ENCODE measurements around the gene HOXA1.

The HOXA1 gene

GRCh38 chr7:27095050-27095896, 527 bp downstream of the HOXA1 start:
- Histone ChIP-seq H2AK5ac (ENCODE audit: low read length) (no peak overlapping the region), H3K27me3 (ENCODE audit: insufficient read depth, low read length, poor library complexity) (peaks cover 66% of the 10 kb centered on the region), H4K5ac (ENCODE audit: low read length) (no peak overlapping the region), H2BK120ac (ENCODE audit: low read depth, low read length) (no peak overlapping the region), H3K27ac (ENCODE audit: low read depth, low read length) (no peak overlapping the region), H3K18ac (ENCODE audit: low read length) (no peak overlapping the region), H3K23ac (ENCODE audit: low read length) (peak overlapping the region; percentile 9), H3K4ac (ENCODE audit: low read depth, low read length) (no peak overlapping the region), H2BK15ac (replicated peaks; ENCODE audit: low read depth) (no peak overlapping the region), H3K79me2 (ENCODE audit: control insufficient read depth, insufficient read depth, low read length) (no peaks in the 10 kb centered on the region), H3K9ac (ENCODE audit: low read length) (no peak overlapping the region), H2BK5ac (ENCODE audit: low read length) (no peak overlapping the region), H3K79me1 (ENCODE audit: low read length) (no peaks in the 10 kb centered on the region), H3K56ac (ENCODE audit: low read length) (no peak overlapping the region), H3K4me1 (ENCODE audit: control insufficient read depth, low read depth, low read length) (peaks cover 9% of the 10 kb centered on the region), H3K4me3 (ENCODE audit: low read length) (no peak overlapping the region), H3K4me2 (ENCODE audit: low read length) (peak overlapping the region; percentile 71), H3K36me3 (ENCODE audit: control insufficient read depth, insufficient read depth, low read length) (no peaks in the 10 kb centered on the region), H4K8ac (ENCODE audit: low read depth, low read length) (no peak overlapping the region)
- no peak for DNase-seq
- WGBS (ENCODE audit: extremely low coverage, insufficient coverage, low lambda C conversion rate): no CpG with 5 or more reads among the region's 33 CpGs

DNA sequence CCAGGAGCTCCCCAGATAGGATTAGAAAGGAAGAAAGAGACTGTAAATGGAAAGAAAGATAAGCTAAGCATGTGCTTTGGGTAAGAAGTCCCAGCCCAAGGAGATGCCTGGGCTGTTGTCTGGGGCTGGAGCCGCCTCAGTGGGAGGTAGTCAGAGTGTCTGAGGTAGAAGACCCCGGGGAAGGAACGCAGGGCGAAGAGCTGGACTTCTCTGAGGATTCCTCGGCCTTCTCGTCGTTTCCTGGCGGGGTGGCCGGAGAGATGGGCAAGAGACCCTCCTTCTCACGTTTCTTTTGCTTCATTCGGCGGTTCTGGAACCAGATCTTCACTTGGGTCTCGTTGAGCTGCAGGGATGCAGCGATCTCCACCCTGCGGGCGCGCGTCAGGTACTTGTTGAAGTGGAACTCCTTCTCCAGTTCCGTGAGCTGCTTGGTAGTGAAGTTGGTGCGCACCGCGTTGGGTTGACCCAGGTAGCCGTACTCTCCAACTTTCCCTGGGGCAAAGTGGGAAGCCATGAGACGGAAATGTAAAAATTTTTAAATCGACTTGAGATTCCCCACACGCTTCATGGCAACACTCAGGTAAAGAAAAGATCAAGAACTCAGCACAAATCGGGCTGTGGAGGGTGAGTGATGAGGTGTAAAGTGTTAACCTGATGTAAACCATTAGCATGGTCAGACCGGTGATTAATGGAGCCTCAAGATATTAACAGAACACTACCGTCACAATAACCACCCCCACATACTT, 1.3 kb downstream of the HOXA1 start:
- peaks cover 64% of the 10 kb centered on the region for H3K27me3 ChIP-seq (ENCODE audit: insufficient read depth, low read length, poor library complexity)
- no peaks in the 10 kb centered on the region for H3K36me3 ChIP-seq (ENCODE audit: control insufficient read depth, insufficient read depth, low read length)
- H2BK120ac ChIP-seq (ENCODE audit: low read depth, low read length): no peak overlapping the region
- peaks cover 9% of the 10 kb centered on the region for H3K4me1 ChIP-seq (ENCODE audit: control insufficient read depth, low read depth, low read length)
- no peak overlapping the region for H4K5ac ChIP-seq (ENCODE audit: low read length)
- H3K18ac ChIP-seq (ENCODE audit: low read length): no peak overlapping the region
- H3K4ac ChIP-seq (ENCODE audit: low read depth, low read length): no peak overlapping the region
- no peak overlapping the region for H2BK5ac ChIP-seq (ENCODE audit: low read length)
- no peaks in the 10 kb centered on the region for H3K79me2 ChIP-seq (ENCODE audit: control insufficient read depth, insufficient read depth, low read length)
- no peak overlapping the region for H3K23ac ChIP-seq (ENCODE audit: low read length)
- H2BK15ac ChIP-seq (replicated peaks; ENCODE audit: low read depth): no peak overlapping the region
- H3K9ac ChIP-seq (ENCODE audit: low read length): no peak overlapping the region
- no peak overlapping the region for H2AK5ac ChIP-seq (ENCODE audit: low read length)
- H3K4me2 ChIP-seq (ENCODE audit: low read length): peak overlapping the region; percentile 6
- H4K8ac ChIP-seq (ENCODE audit: low read depth, low read length): no peak overlapping the region
- no CpG with 5 or more reads among the region's 29 CpGs for WGBS (ENCODE audit: extremely low coverage, insufficient coverage, low lambda C conversion rate)
- no peak overlapping the region for H3K27ac ChIP-seq (ENCODE audit: low read depth, low read length)
- H3K56ac ChIP-seq (ENCODE audit: low read length): no peak overlapping the region
- H3K79me1 ChIP-seq (ENCODE audit: low read length): no peaks in the 10 kb centered on the region
- peak; percentile 59 for DNase-seq
- no peak overlapping the region for H3K4me3 ChIP-seq (ENCODE audit: low read length)

DNA sequence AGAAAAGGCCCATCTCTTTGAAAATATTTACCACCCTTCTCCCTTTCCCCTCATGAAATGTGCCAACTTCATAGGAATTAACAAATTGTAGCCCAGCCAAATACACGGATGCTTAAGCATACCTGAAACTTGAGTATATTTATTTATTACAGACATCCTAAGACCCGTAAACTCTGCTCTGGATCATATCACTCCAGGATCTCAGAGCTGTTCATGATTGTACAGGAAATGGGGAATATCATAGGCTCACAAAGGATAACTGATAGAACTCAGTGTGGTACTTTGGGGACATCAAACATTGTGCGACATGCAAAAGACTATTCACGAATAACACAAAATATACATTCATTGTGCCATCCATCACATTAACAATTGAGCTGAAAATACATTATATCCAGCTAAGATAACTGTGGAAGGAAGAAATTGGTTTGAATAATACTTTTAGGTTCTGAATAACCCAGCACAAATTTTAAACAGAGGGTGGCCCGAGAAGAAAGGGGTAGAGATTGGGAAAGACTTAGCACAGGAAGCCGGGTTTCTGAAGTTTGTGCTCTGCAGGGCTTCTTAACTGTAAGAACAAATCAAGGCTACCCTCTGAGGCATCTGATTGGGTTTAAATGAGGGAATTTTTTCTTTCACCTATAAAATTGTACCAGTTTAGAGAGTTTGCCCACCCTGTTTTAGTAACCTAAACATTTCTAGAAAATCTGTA, 2.5 kb downstream of the HOXA1 start:
- no peak overlapping the region for H3K4me3 ChIP-seq (ENCODE audit: low read length)
- no peaks in the 10 kb centered on the region for H3K79me1 ChIP-seq (ENCODE audit: low read length)
- no peak overlapping the region for H3K9ac ChIP-seq (ENCODE audit: low read length)
- WGBS (ENCODE audit: extremely low coverage, insufficient coverage, low lambda C conversion rate): no CpG with 5 or more reads among the region's 6 CpGs
- peak overlapping the region; percentile 25 for H3K18ac ChIP-seq (ENCODE audit: low read length)
- peaks cover 62% of the 10 kb centered on the region for H3K27me3 ChIP-seq (ENCODE audit: insufficient read depth, low read length, poor library complexity)
- no peak for DNase-seq
- H4K5ac ChIP-seq (ENCODE audit: low read length): no peak overlapping the region
- H3K4ac ChIP-seq (ENCODE audit: low read depth, low read length): no peak overlapping the region
- no peaks in the 10 kb centered on the region for H3K79me2 ChIP-seq (ENCODE audit: control insufficient read depth, insufficient read depth, low read length)
- no peak overlapping the region for H4K8ac ChIP-seq (ENCODE audit: low read depth, low read length)
- no peak overlapping the region for H3K4me2 ChIP-seq (ENCODE audit: low read length)
- H2BK5ac ChIP-seq (ENCODE audit: low read length): no peak overlapping the region
- H3K56ac ChIP-seq (ENCODE audit: low read length): no peak overlapping the region
- no peak overlapping the region for H3K23ac ChIP-seq (ENCODE audit: low read length)
- H2BK15ac ChIP-seq (replicated peaks; ENCODE audit: low read depth): no peak overlapping the region
- peaks cover 9% of the 10 kb centered on the region for H3K4me1 ChIP-seq (ENCODE audit: control insufficient read depth, low read depth, low read length)
- H2BK120ac ChIP-seq (ENCODE audit: low read depth, low read length): no peak overlapping the region
- no peak overlapping the region for H2AK5ac ChIP-seq (ENCODE audit: low read length)
- no peak overlapping the region for H3K27ac ChIP-seq (ENCODE audit: low read depth, low read length)
- H3K36me3 ChIP-seq (ENCODE audit: control insufficient read depth, insufficient read depth, low read length): no peaks in the 10 kb centered on the region

DNA sequence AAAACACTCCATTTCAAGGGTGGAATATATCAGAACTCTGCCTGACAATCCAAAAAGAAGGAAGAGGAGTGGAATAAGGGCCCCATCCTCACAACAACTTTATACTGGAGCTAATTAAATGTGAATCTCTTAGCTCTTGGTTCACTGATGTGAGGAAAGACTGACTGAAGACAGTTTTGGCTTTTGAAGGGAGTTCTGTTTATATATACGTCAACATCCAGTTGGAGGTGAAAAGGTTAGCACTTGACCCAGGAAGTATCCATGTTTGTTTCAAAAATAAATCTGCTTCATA, 3.0 kb downstream of the HOXA1 start:
- no peak overlapping the region for H3K4ac ChIP-seq (ENCODE audit: low read depth, low read length)
- no peaks in the 10 kb centered on the region for H3K79me1 ChIP-seq (ENCODE audit: low read length)
- no peak overlapping the region for H3K4me2 ChIP-seq (ENCODE audit: low read length)
- no peak overlapping the region for H3K23ac ChIP-seq (ENCODE audit: low read length)
- H2AK5ac ChIP-seq (ENCODE audit: low read length): no peak overlapping the region
- peaks cover 9% of the 10 kb centered on the region for H3K4me1 ChIP-seq (ENCODE audit: control insufficient read depth, low read depth, low read length)
- no peak overlapping the region for H3K18ac ChIP-seq (ENCODE audit: low read length)
- H3K9ac ChIP-seq (ENCODE audit: low read length): no peak overlapping the region
- H4K8ac ChIP-seq (ENCODE audit: low read depth, low read length): no peak overlapping the region
- no peak overlapping the region for H2BK15ac ChIP-seq (replicated peaks; ENCODE audit: low read depth)
- no peak for DNase-seq
- H2BK5ac ChIP-seq (ENCODE audit: low read length): no peak overlapping the region
- no peak overlapping the region for H2BK120ac ChIP-seq (ENCODE audit: low read depth, low read length)
- H3K27ac ChIP-seq (ENCODE audit: low read depth, low read length): peak overlapping the region; percentile 41
- H4K5ac ChIP-seq (ENCODE audit: low read length): no peak overlapping the region
- H3K36me3 ChIP-seq (ENCODE audit: control insufficient read depth, insufficient read depth, low read length): no peaks in the 10 kb centered on the region
- H3K79me2 ChIP-seq (ENCODE audit: control insufficient read depth, insufficient read depth, low read length): no peaks in the 10 kb centered on the region
- H3K56ac ChIP-seq (ENCODE audit: low read length): no peak overlapping the region
- peaks cover 62% of the 10 kb centered on the region for H3K27me3 ChIP-seq (ENCODE audit: insufficient read depth, low read length, poor library complexity)
- no peak overlapping the region for H3K4me3 ChIP-seq (ENCODE audit: low read length)
- WGBS (ENCODE audit: extremely low coverage, insufficient coverage, low lambda C conversion rate): no CpG with 5 or more reads among the region's 1 CpG

GRCh38 chr7:27091941-27092818, 3.6 kb downstream of the HOXA1 start:
- peak overlapping the region; percentile 41 for H3K27ac ChIP-seq (ENCODE audit: low read depth, low read length)
- H4K5ac ChIP-seq (ENCODE audit: low read length): no peak overlapping the region

More at GRCh38 chr7:27091941-27092818, 3.6 kb downstream of the HOXA1 start:
- Histone ChIP-seq H3K23ac (ENCODE audit: low read length) (no peak overlapping the region), H2BK120ac (ENCODE audit: low read depth, low read length) (no peak overlapping the region), H3K56ac (ENCODE audit: low read length) (no peak overlapping the region), H3K18ac (ENCODE audit: low read length) (no peak overlapping the region), H3K4me3 (ENCODE audit: low read length) (no peak overlapping the region), H3K4me2 (ENCODE audit: low read length) (no peak overlapping the region), H2BK5ac (ENCODE audit: low read length) (no peak overlapping the region), H4K8ac (ENCODE audit: low read depth, low read length) (no peak overlapping the region), H3K79me1 (ENCODE audit: low read length) (no peaks in the 10 kb centered on the region), H3K27me3 (ENCODE audit: insufficient read depth, low read length, poor library complexity) (peaks cover 61% of the 10 kb centered on the region), H3K79me2 (ENCODE audit: control insufficient read depth, insufficient read depth, low read length) (no peaks in the 10 kb centered on the region), H3K4ac (ENCODE audit: low read depth, low read length) (no peak overlapping the region), H3K4me1 (ENCODE audit: control insufficient read depth, low read depth, low read length) (peaks cover 9% of the 10 kb centered on the region), H2BK15ac (replicated peaks; ENCODE audit: low read depth) (no peak overlapping the region), H3K36me3 (ENCODE audit: control insufficient read depth, insufficient read depth, low read length) (no peaks in the 10 kb centered on the region), H2AK5ac (ENCODE audit: low read length) (no peak overlapping the region), H3K9ac (ENCODE audit: low read length) (no peak overlapping the region)
- peak; percentile 70 for DNase-seq
- no CpG with 5 or more reads among the region's 9 CpGs for WGBS (ENCODE audit: extremely low coverage, insufficient coverage, low lambda C conversion rate)

Data from mesendoderm (in vitro differentiated cells).